Measurements from ENCODE around the gene ASPA.

- TF ChIP-seq CTCF (optimal IDR thresholded peaks at IDR 0.05 in 1 of 3, IDR thresholded peaks at IDR 0.05 in 1 of 3, conservative IDR thresholded peaks at IDR 0.05 in 1 of 3; ENCODE audit: extremely low read depth in 1 of 3, insufficient read depth in 2 of 3, low read length in 3 of 3): no peak
- TF ChIP-seq EZH2 (IDR thresholded peaks at IDR 0.05; ENCODE audit: low read length): no peak
Observed at GRCh38 chr17:3546997-3547396, 71.2 kb downstream of the ASPA start.
